Upper lobe of right lung (tissue), 1 donor: Measurements from ENCODE around the gene STXBP2. TPM values are rescaled to one million over a fixed set of nuclear protein-coding genes. Genes with fewer than 3 reads are reported as not detected.

ENCODE experiments used
- ATAC-seq: fragments of 200-7000 bp; cut with Tn5 transposase; one replicate; pipeline ENCODE4 v1.9.1; 2020; ENCODE audit warnings: mild to moderate bottlenecking, moderate library complexity
- DNase-seq: peaks from one replicate; pipeline ENCODE4 v3.0.0-alpha.2; 2020
- H3K27ac ChIP-seq: fragments of 200-600 bp; one replicate; pipeline ENCODE4 v1.8.0; 2022
- H3K27me3 ChIP-seq: fragments of 200-600 bp; one replicate; pipeline ENCODE4 v1.8.0; 2022; ENCODE audit warnings: mild to moderate bottlenecking
- H3K36me3 ChIP-seq: fragments of 200-600 bp; one replicate; pipeline ENCODE4 v1.8.0; 2022
- H3K4me1 ChIP-seq: fragments of 200-600 bp; one replicate; pipeline ENCODE4 v1.8.0; 2022
- H3K4me3 ChIP-seq: fragments of 200-600 bp; one replicate; pipeline ENCODE4 v1.8.0; 2022; ENCODE audit warnings: mild to moderate bottlenecking
- H3K9me3 ChIP-seq: fragments of 200-600 bp; one replicate; pipeline ENCODE4 v1.8.0; 2022
- CTCF ChIP-seq: fragments of 200-600 bp; IDR thresholded peaks from one replicate; pipeline ENCODE4 v1.8.0; 2022; ENCODE audit warnings: antibody characterized with exemption
- intact Hi-C: fragments of 100-400 bp; cut with DNase I; formaldehyde crosslinking; loops from one replicate; pipeline ENCODE4 v1.11.0; 2022
- total RNA-seq: library from RNA; stranded (reverse); fragmentation: NEBNext Ultra II Directional; extraction: Animal tissue kit (Norgen Biotek cat#: 25700); gene quantifications from one replicate; pipeline ENCODE4 v1.2.1, GENCODE V29; 2021
- donor health status: DM: no; HTN: yes; CAD: no; lungs with severe emphysema.

Gene STXBP2
- total RNA-seq, 1 donor from 2014 or later = 162 TPM

GRCh38 chr19:7633698-7634097, 3.2 kb upstream of the STXBP2 start, which contains the start of gene PCP2:
TSS of gene PCP2 (minus strand) at chr19:7633719. CDS start at chr19:7633457, 262 bp downstream.
- Histone ChIP-seq H3K4me3 (no peak within 1 kb of the TSS), H3K36me3 (peaks cover 7% of the 10 kb centered on the region), H3K4me1 (peaks cover 18% of the 10 kb centered on the region), H3K27ac (no peak within 1 kb of the TSS), H3K27me3 (peaks cover 5% of the 10 kb centered on the region), H3K9me3 (no peaks in the 10 kb centered on the region)
- ATAC-seq = no peak
- TF ChIP-seq CTCF = no peak
- no peak for DNase-seq
- intact Hi-C loops = no loop called here

GRCh38 chr19:7635670-7636069, 1.2 kb upstream of the STXBP2 start:
- Histone ChIP-seq H3K4me1 (peaks cover 11% of the 10 kb centered on the region), H3K27me3 (peaks cover 5% of the 10 kb centered on the region), H3K27ac (no peak overlapping the region), H3K4me3 (no peak overlapping the region), H3K36me3 (peaks cover 7% of the 10 kb centered on the region), H3K9me3 (no peaks in the 10 kb centered on the region)
- no peak for TF ChIP-seq CTCF
- intact Hi-C loops = no loop called here
- ATAC-seq (no peak), DNase-seq (no peak)

GRCh38 chr19:7636317-7636690, 606 bp upstream of the STXBP2 start:
- ATAC-seq (no peak), DNase-seq (no peak)
- peak overlapping the region; percentile 82 for H3K4me3 ChIP-seq
- H3K27me3 ChIP-seq = peaks cover 5% of the 10 kb centered on the region
- TF ChIP-seq CTCF = no peak
- peak overlapping the region; percentile 95 for H3K27ac ChIP-seq
- intact Hi-C loops = no loop called here
- H3K4me1 ChIP-seq = peaks cover 7% of the 10 kb centered on the region
- H3K9me3 ChIP-seq = no peaks in the 10 kb centered on the region
- peaks cover 7% of the 10 kb centered on the region for H3K36me3 ChIP-seq

- intact Hi-C loops = no loop called here
- Histone ChIP-seq H3K36me3 (no peaks in the 10 kb centered on the region), H3K27me3 (peaks cover 5% of the 10 kb centered on the region), H3K4me1 (peaks cover 7% of the 10 kb centered on the region), H3K4me3 (peak overlapping the region; percentile 82), H3K27ac (peak overlapping the region; percentile 95), H3K9me3 (no peaks in the 10 kb centered on the region)
- no peak for TF ChIP-seq CTCF
- DNase-seq (peak; percentile 88), ATAC-seq (peak; percentile 77)
These were observed 705 bp downstream of the STXBP2 start for GRCh38 chr19:7637374-7638256.

GRCh38 chr19:7638802-7639465, 2.0 kb downstream of the STXBP2 start:
- ATAC-seq (no peak), DNase-seq (no peak)
- Histone ChIP-seq H3K4me3 (no peak overlapping the region), H3K9me3 (no peaks in the 10 kb centered on the region), H3K27ac (no peak overlapping the region), H3K4me1 (peaks cover 7% of the 10 kb centered on the region), H3K36me3 (no peaks in the 10 kb centered on the region), H3K27me3 (peaks cover 5% of the 10 kb centered on the region)
- TF ChIP-seq CTCF = no peak
- intact Hi-C loops = no loop called here
